Uterus (tissue), 2 donors: Measurements from ENCODE around the gene FMN1.

Source experiments
- CTCF ChIP-seq, 4 experiments: fragments of 200-600 bp in 2 of 4; fragments of 450-650 bp in 2 of 4; sonication (generic) in 2 of 4; IDR thresholded peaks; one replicate each; pipeline ENCODE4 v1.5.1; 2016 to 2019; ENCODE audit warnings: antibody characterized with exemption in 4 of 4, mild to moderate bottlenecking in 2 of 4, moderate library complexity in 1 of 4
- POLR2A ChIP-seq, 2 donors: fragments of 450-650 bp; IDR thresholded peaks; one replicate each; pipeline ENCODE4 v1.6.1; 2016; ENCODE audit warnings: antibody characterized with exemption in 2 of 2, mild to moderate bottlenecking in 1 of 2, moderate library complexity in 1 of 2

- TF ChIP-seq CTCF (IDR thresholded peaks at IDR 0.05): no peak
- TF ChIP-seq POLR2A (IDR thresholded peaks at IDR 0.05): no peak
These were observed 100.2 kb downstream of the FMN1 start for GRCh38 chr15:33094336-33094735.
